Duodenal mucosa (tissue), 2 donors: Measurements from ENCODE around the gene SNX9.

Experiments
- H3K27ac ChIP-seq: one replicate; pipeline ENCODE4 v1.7.0; 2013; ENCODE audit warnings: low read depth, low read length
- H3K27me3 ChIP-seq, 2 donors: one replicate each; pipeline ENCODE4 v1.7.0; 2013; ENCODE audit warnings: low read length in 2 of 2, control low read depth in 1 of 2; ENCODE audit not compliant: insufficient read depth in 2 of 2, control insufficient read depth in 1 of 2
- H3K36me3 ChIP-seq, 2 donors: one replicate each; pipeline ENCODE4 v1.7.0; 2013; ENCODE audit warnings: low read length in 2 of 2, control low read depth in 1 of 2; ENCODE audit not compliant: insufficient read depth in 2 of 2, control insufficient read depth in 1 of 2
- H3K4me1 ChIP-seq, 2 donors: one replicate each; pipeline ENCODE4 v1.7.0; 2013; ENCODE audit warnings: low read length in 2 of 2, control low read depth in 1 of 2; ENCODE audit not compliant: insufficient read depth in 2 of 2, control insufficient read depth in 1 of 2
- H3K4me3 ChIP-seq, 2 donors: one replicate each; pipeline ENCODE4 v1.7.0; 2013; ENCODE audit warnings: low read length in 2 of 2, low read depth in 1 of 2
- H3K9ac ChIP-seq, 2 donors: one replicate each; pipeline ENCODE4 v1.7.0; 2013; ENCODE audit warnings: low read length in 2 of 2, low read depth in 1 of 2
- H3K9me3 ChIP-seq, 2 donors: one replicate each; pipeline ENCODE4 v1.7.0; 2013; ENCODE audit warnings: low read length in 2 of 2, control low read depth in 1 of 2; ENCODE audit not compliant: control insufficient read depth in 1 of 2

Gene SNX9

GRCh38 chr6:157881342-157881741, 58.3 kb downstream of the SNX9 start:
- H3K36me3 ChIP-seq, result peaks cover 7 to 40% of the 10 kb centered on the region in 2 donors

GRCh38 chr6:157884756-157885155, 61.7 kb downstream of the SNX9 start:
- peaks cover 18 to 42% of the 10 kb centered on the region in 2 donors for H3K36me3 ChIP-seq
- H3K27me3 ChIP-seq, result no peaks in the 10 kb centered on the region
- H3K27ac ChIP-seq, result no peak overlapping the region
- no peak overlapping the region for H3K9ac ChIP-seq
- H3K4me3 ChIP-seq, result no peak overlapping the region
- no peaks in the 10 kb centered on the region for H3K4me1 ChIP-seq
- no peaks in the 10 kb centered on the region for H3K9me3 ChIP-seq

More at GRCh38 chr6:157881342-157881741, 58.3 kb downstream of the SNX9 start:
- Histone ChIP-seq H3K27ac (no peak overlapping the region), H3K4me3 (no peak overlapping the region), H3K27me3 (no peaks in the 10 kb centered on the region), H3K9ac (no peak overlapping the region), H3K9me3 (no peaks in the 10 kb centered on the region), H3K4me1 (peaks cover 0 to 6% of the 10 kb centered on the region in 2 donors)

GRCh38 chr6:157885211-157885788, 62.3 kb downstream of the SNX9 start:
- H3K4me1 ChIP-seq, result no peaks in the 10 kb centered on the region
- H3K36me3 ChIP-seq, result peaks cover 18 to 39% of the 10 kb centered on the region in 2 donors
- H3K27ac ChIP-seq, result no peak overlapping the region

GRCh38 chr6:157885876-157886275, 62.8 kb downstream of the SNX9 start:
- Histone ChIP-seq H3K27me3 (no peaks in the 10 kb centered on the region), H3K9ac (no peak overlapping the region), H3K36me3 (peaks cover 18 to 36% of the 10 kb centered on the region in 2 donors), H3K4me1 (no peaks in the 10 kb centered on the region), H3K4me3 (no peak overlapping the region), H3K9me3 (no peaks in the 10 kb centered on the region), H3K27ac (no peak overlapping the region)

More at GRCh38 chr6:157885211-157885788, 62.3 kb downstream of the SNX9 start:
- Histone ChIP-seq H3K9ac (no peak overlapping the region), H3K4me3 (no peak overlapping the region), H3K9me3 (no peaks in the 10 kb centered on the region), H3K27me3 (no peaks in the 10 kb centered on the region)

- Histone ChIP-seq H3K4me3 (no peak overlapping the region), H3K9ac (no peak overlapping the region), H3K27ac (no peak overlapping the region), H3K4me1 (no peaks in the 10 kb centered on the region), H3K36me3 (peaks cover 18 to 29% of the 10 kb centered on the region in 2 donors), H3K9me3 (no peaks in the 10 kb centered on the region), H3K27me3 (no peaks in the 10 kb centered on the region)
Observed at GRCh38 chr6:157887892-157888291, 64.8 kb downstream of the SNX9 start.

- no peak overlapping the region for H3K9ac ChIP-seq
- no peak overlapping the region for H3K27ac ChIP-seq
- no peaks in the 10 kb centered on the region for H3K27me3 ChIP-seq
- H3K4me3 ChIP-seq, result no peak overlapping the region
- H3K36me3 ChIP-seq, result peaks cover 11 to 22% of the 10 kb centered on the region in 2 donors
- no peaks in the 10 kb centered on the region for H3K4me1 ChIP-seq
- no peaks in the 10 kb centered on the region for H3K9me3 ChIP-seq
Observed at GRCh38 chr6:157891544-157892362, 68.7 kb downstream of the SNX9 start.

- Histone ChIP-seq H3K36me3 (peaks cover 8 to 22% of the 10 kb centered on the region in 2 donors), H3K9ac (no peak overlapping the region)
Observed at GRCh38 chr6:157892363-157892877, 69.4 kb downstream of the SNX9 start.

GRCh38 chr6:157893238-157893637, 70.2 kb downstream of the SNX9 start:
- Histone ChIP-seq H3K9me3 (no peaks in the 10 kb centered on the region), H3K27ac (no peak overlapping the region), H3K27me3 (no peaks in the 10 kb centered on the region), H3K4me1 (no peaks in the 10 kb centered on the region), H3K36me3 (peaks cover 6 to 21% of the 10 kb centered on the region in 2 donors), H3K4me3 (no peak overlapping the region), H3K9ac (no peak overlapping the region)

More at GRCh38 chr6:157892363-157892877, 69.4 kb downstream of the SNX9 start:
- H3K27me3 ChIP-seq, result no peaks in the 10 kb centered on the region
- no peaks in the 10 kb centered on the region for H3K4me1 ChIP-seq
- no peak overlapping the region for H3K4me3 ChIP-seq
- H3K27ac ChIP-seq, result no peak overlapping the region
- no peaks in the 10 kb centered on the region for H3K9me3 ChIP-seq

GRCh38 chr6:157895585-157895984, 72.5 kb downstream of the SNX9 start:
- H3K9me3 ChIP-seq, result no peaks in the 10 kb centered on the region
- H3K4me1 ChIP-seq, result no peaks in the 10 kb centered on the region
- no peak overlapping the region for H3K27ac ChIP-seq
- H3K27me3 ChIP-seq, result no peaks in the 10 kb centered on the region
- no peak overlapping the region for H3K4me3 ChIP-seq
- H3K36me3 ChIP-seq, result peaks cover 10 to 20% of the 10 kb centered on the region in 2 donors
- no peak overlapping the region for H3K9ac ChIP-seq

- no peak overlapping the region for H3K27ac ChIP-seq
- no peaks in the 10 kb centered on the region for H3K27me3 ChIP-seq
- H3K9ac ChIP-seq, result no peak overlapping the region
- H3K4me3 ChIP-seq, result no peak overlapping the region
- peaks cover 10 to 24% of the 10 kb centered on the region in 2 donors for H3K36me3 ChIP-seq
- no peaks in the 10 kb centered on the region for H3K4me1 ChIP-seq
- H3K9me3 ChIP-seq, result no peaks in the 10 kb centered on the region
Observed at GRCh38 chr6:157896932-157897331, 73.9 kb downstream of the SNX9 start.
